T-cell (primary cell): ENCODE data around the gene C1QL3. TPM values are rescaled to one million over a fixed set of nuclear protein-coding genes. Genes with fewer than 3 reads are reported as not detected.

Source experiments
- ATAC-seq, 4 experiments: fragments of 200-7000 bp in 3 of 4; fragments of 150-1000 bp in 1 of 4; cut with Tn5 transposase; replicated peaks in 1 of 4; 1 replicate in 3 of 4; 2 replicates in 1 of 4; pipeline ENCODE4 v1.10.0; 2021; ENCODE audit warnings: moderate library complexity in 3 of 4, mild to moderate bottlenecking in 2 of 4, moderate number of reproducible peaks in 1 of 4
- CTCF ChIA-PET, 2 donors: fragments of 300-600 bp; sonication (Branson Sonifier 250); formaldehyde crosslinking; loops; one replicate each; lab custom pipeline; 2022; ENCODE audit warnings: antibody characterized with exemption in 2 of 2; lab: Charles Lee
- POLR2A ChIA-PET, 2 donors: fragments of 300-600 bp; sonication (Branson Sonifier 250); formaldehyde crosslinking; loops; one replicate each; lab custom pipeline; 2022; ENCODE audit warnings: antibody characterized with exemption in 2 of 2; lab: Charles Lee
- DNase-seq, 35 experiments: peaks; one replicate each; pipeline versions ENCODE4 v3.0.0 to v3.0.0-alpha.2; 2013 to 2023
- H3K27ac ChIP-seq: one replicate; pipeline ENCODE4 v1.5.1; 2013; ENCODE audit warnings: low read length
- H3K27me3 ChIP-seq, 2 experiments: replicated peaks in 1 of 2; 1 replicate in 1 of 2; 2 replicates in 1 of 2; pipeline versions ENCODE4 v1.6.1 to v1.7.0; 2013; ENCODE audit warnings: low read length in 1 of 2, mixed read lengths in 1 of 2; ENCODE audit not compliant: control insufficient read depth in 2 of 2, insufficient read depth in 2 of 2; ENCODE audit errors: extremely low read depth in 1 of 2
- H3K36me3 ChIP-seq, 2 donors: 1 replicate in 1 of 2; 2 replicates in 1 of 2; pipeline versions ENCODE4 v1.6.1 to v1.7.0; 2013; ENCODE audit warnings: low read length in 1 of 2; ENCODE audit not compliant: control insufficient read depth in 2 of 2, insufficient read depth in 1 of 2; ENCODE audit errors: extremely low read depth in 1 of 2
- H3K4me1 ChIP-seq, 2 experiments: 1 replicate in 1 of 2; 2 replicates in 1 of 2; pipeline versions ENCODE4 v1.6.1 to v1.7.0; 2013; ENCODE audit warnings: low read length in 2 of 2, mixed read lengths in 1 of 2; ENCODE audit not compliant: insufficient read depth in 2 of 2, control insufficient read depth in 1 of 2; ENCODE audit errors: extremely low read depth in 1 of 2
- H3K4me3 ChIP-seq, 2 donors: 1 replicate in 1 of 2; 2 replicates in 1 of 2; pipeline versions ENCODE4 v1.5.1 to v1.7.0; 2013; ENCODE audit warnings: mild to moderate bottlenecking in 2 of 2, low read length in 1 of 2, moderate library complexity in 1 of 2; ENCODE audit not compliant: control insufficient read depth in 1 of 2; ENCODE audit errors: extremely low read depth in 1 of 2
- H3K9me3 ChIP-seq: 2 replicates; pipeline ENCODE4 v1.7.0; 2013
- H3K27ac Mint-ChIP-seq, 2 donors: one replicate each; pipeline ENCODE4 v1.8.0; 2020 to 2021; ENCODE audit warnings: mild to moderate bottlenecking in 2 of 2, mixed read lengths in 2 of 2
- H3K27me3 Mint-ChIP-seq, 2 donors: one replicate each; pipeline ENCODE4 v1.8.0; 2021 to 2022; ENCODE audit warnings: mixed read lengths in 2 of 2
- H3K36me3 Mint-ChIP-seq: one replicate; pipeline ENCODE4 v1.8.0; 2021; ENCODE audit warnings: mixed read lengths
- H3K4me1 Mint-ChIP-seq, 3 donors: one replicate each; pipeline ENCODE4 v1.8.0; 2020 to 2022; ENCODE audit warnings: mixed read lengths in 3 of 3, mild to moderate bottlenecking in 1 of 3
- H3K4me3 Mint-ChIP-seq, 3 donors: one replicate each; pipeline ENCODE4 v1.8.0; 2020 to 2022; ENCODE audit warnings: mild to moderate bottlenecking in 3 of 3, mixed read lengths in 3 of 3, moderate library complexity in 3 of 3
- H3K9me3 Mint-ChIP-seq, 3 donors: one replicate each; pipeline ENCODE4 v1.8.0; 2020 to 2022; ENCODE audit warnings: mixed read lengths in 3 of 3
- WGBS: methylation state at CpG from one replicate; pipeline ENCODE4 v1.1.5; 2013; ENCODE audit warnings: missing lambda C conversion rate; ENCODE audit not compliant: insufficient coverage; 5-methylcytosine and 5-hydroxymethylcytosine counted together
- total RNA-seq, 35 experiments: library from RNA in 6 of 35; stranded (reverse) in 6 of 35; fragments of 120-200 nt in 1 of 35; gene quantifications; one replicate each; pipeline versions ENCODE4 v1.2.1 to v1.2.4 and lab custom pipeline; 2013 to 2026

The C1QL3 gene
- total RNA-seq, 5 donors from 2014 or later (not counting 1 experiment from before 2014, with no cell fraction given): not detected

DNA sequence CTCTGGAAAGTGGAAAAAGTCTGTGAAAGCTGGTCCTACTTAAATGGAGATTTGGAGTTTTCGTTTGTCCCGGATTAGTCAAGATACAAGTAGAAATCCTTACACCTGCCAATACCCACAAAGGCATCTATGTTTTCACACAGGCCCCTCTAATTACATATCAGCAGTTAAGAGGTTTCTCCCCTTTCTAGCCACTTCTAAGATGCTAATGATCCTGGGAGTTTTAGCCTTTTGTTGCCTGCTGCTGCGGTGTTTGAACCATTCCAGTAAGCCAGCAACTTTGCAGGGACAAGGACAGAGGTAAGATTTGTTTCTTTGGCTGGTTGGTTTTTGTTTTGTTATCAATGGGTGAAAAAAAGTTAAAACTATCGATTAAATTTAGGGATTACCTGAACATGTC is 5.8 kb upstream of the C1QL3 start:
- Mint-ChIP-seq H3K27me3 (peaks cover 17 to 34% of the 10 kb centered on the region in 2 donors), H3K9me3 (no peaks in the 10 kb centered on the region), H3K4me3 (no peak overlapping the region), H3K4me1 (no peaks in the 10 kb centered on the region), H3K27ac (no peak overlapping the region), H3K36me3 (peaks cover 3% of the 10 kb centered on the region)
- ChIA-PET CTCF (no interaction called here), POLR2A (no interaction called here)
- ATAC-seq (no peak), DNase-seq (no peak)
- Histone ChIP-seq H3K36me3 (no peaks in the 10 kb centered on the region), H3K4me3 (no peak overlapping the region), H3K27me3 (peaks cover 0 to 5% of the 10 kb centered on the region in 2 experiments), H3K4me1 (no peaks in the 10 kb centered on the region), H3K27ac (no peak overlapping the region), H3K9me3 (no peaks in the 10 kb centered on the region)
- no CpG with 5 or more reads among the region's 4 CpGs for WGBS

DNA sequence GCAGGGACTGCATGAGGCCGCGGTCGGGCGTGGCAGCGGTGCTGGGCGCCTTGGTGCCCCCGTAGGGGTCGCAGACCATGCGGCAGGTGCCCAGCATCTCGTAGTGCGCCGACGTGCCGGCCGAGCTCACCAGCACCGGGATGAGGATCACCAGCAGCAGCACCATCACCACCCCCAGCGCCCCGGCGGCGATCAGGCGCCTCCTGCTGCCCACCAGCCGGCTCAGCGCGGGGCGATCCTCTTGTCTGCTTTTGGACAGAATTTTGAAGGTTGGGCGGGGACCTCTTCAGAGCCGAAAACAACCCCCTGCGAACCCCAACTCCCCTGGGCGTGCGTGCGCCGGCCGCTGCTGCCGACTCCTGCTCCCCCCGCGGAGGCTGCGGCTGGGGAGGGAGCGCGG is 779 bp downstream of the C1QL3 start:
- Histone ChIP-seq H3K4me3 (peak overlapping the region; percentile 17 to 80), H3K4me1 (peaks cover 0 to 25% of the 10 kb centered on the region in 2 experiments), H3K36me3 (no peaks in the 10 kb centered on the region), H3K27me3 (peaks cover 5 to 30% of the 10 kb centered on the region in 2 experiments), H3K9me3 (no peaks in the 10 kb centered on the region), H3K27ac (no peak overlapping the region)
- peaks cover 27 to 40% of the 10 kb centered on the region in 2 donors for H3K27me3 Mint-ChIP-seq
- POLR2A ChIA-PET: no interaction called here
- WGBS: 2% methylated on average over 30 of the region's 39 CpGs
- no peaks in the 10 kb centered on the region for H3K9me3 Mint-ChIP-seq
- H3K4me1 Mint-ChIP-seq: peaks cover 5 to 17% (median 11%) of the 10 kb centered on the region in 3 donors
- peak; percentile 20 to 50 (median 36) for ATAC-seq
- H3K4me3 Mint-ChIP-seq: peak overlapping the region in 2 of 3 donors; percentile 24 to 86
- peaks cover 3% of the 10 kb centered on the region for H3K36me3 Mint-ChIP-seq
- H3K27ac Mint-ChIP-seq: no peak overlapping the region
- CTCF ChIA-PET: interaction anchor here in 1 of 2 donors (0.6 kb wide), 1 partner anchor 50 kb away, joined by 4 read pairs; no protein-coding TSS in a partner anchor
- peak in 6 of 35 experiments; percentile 0 to 18 (median 8) for DNase-seq

DNA sequence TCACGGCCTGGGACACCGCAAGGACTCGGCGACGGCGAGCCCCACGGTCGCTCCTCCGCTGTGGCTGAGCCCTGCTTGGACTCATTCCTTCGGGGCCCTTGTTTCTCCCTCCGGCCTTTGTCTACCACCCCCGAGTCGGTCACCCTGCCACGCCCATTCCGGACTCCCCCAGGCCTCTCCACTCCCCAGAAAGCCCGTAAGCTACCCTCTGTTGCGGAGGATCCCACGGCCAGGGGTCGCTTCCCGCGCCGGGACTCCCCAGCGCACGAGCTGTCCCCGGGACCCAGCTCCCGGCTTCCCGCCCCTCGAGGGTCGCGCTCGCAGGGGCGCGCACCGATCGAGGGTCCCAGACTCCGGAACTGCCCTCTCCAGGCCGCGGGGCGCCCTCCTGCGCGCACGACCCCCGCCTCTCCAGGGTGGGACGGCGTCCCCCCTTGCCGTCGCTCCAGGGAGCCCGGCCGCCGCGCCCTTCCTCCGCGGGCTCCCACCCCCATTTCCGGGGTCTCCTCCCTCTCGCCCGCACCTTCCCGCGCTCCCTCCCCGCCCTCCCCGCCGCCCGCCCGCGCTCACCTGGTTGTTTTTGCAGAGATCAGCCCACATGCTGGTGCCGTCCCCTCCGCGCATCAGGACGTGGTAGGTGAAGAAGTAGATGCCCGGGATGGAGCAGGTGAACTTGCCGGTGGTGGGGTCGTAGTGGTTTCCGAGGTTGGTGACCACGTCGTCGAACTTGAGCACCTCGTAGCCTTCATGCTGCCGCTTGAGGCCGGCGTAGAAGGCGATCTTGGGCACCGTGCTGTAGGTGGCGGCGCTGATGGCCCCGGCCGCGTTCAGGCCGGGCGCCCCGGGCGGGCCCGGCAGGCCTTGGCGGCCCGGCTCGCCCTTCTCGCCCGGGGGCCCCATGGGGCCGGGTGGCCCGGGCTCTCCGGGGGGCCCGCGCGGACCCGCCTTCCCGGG is 1.5 kb downstream of the C1QL3 start:
- ATAC-seq (peak in 2 of 4 experiments; percentile 30 to 31), DNase-seq (peak in 4 of 35 experiments; percentile 1 to 6 (median 6))
- Mint-ChIP-seq H3K4me1 (peaks cover 5 to 17% (median 11%) of the 10 kb centered on the region in 3 donors), H3K9me3 (no peaks in the 10 kb centered on the region), H3K27ac (no peak overlapping the region), H3K27me3 (peaks cover 27 to 36% of the 10 kb centered on the region in 2 donors), H3K4me3 (peak overlapping the region; percentile 66 to 86 (median 72)), H3K36me3 (peaks cover 3% of the 10 kb centered on the region)
- Histone ChIP-seq H3K9me3 (no peaks in the 10 kb centered on the region), H3K27ac (no peak overlapping the region), H3K36me3 (no peaks in the 10 kb centered on the region), H3K4me1 (peaks cover 0 to 25% of the 10 kb centered on the region in 2 experiments), H3K27me3 (peaks cover 5 to 30% of the 10 kb centered on the region in 2 experiments), H3K4me3 (peak overlapping the region in 1 of 2 donors; percentile 80)
- CTCF ChIA-PET: no interaction called here
- POLR2A ChIA-PET: no interaction called here
- WGBS: 12% methylated on average over 93 of the region's 104 CpGs

DNA sequence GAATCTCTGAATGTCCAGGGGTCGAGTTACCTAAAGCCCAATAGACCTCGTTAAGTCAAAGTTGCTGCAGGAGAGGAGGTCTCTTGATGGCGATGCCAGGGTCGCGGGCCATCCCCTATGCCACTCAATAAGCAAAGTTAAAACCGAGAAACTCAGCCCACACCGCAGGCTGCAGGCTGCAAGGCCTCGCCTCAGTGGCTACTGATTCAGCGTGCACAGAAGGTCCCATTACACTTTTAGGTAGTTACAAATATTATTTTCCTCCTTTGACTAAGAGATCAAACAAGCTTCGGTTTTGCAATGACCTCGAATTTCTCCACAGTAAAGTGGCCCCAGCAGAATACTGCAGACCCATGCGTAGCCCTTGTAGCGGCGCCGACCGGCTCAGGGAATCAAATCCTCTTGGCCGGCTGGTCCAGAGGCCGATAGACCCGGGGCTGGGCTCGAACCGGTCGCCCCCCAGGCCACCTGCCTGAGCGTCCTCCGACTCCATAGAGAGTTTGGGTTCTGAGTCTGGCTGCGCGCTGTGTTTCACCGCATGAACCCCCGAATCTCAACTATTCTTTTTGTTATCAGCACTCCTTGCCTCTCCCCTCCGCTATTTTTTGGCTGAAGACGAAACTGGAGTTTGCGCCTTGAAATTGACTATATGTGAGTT is 2.3 kb downstream of the C1QL3 start:
- Mint-ChIP-seq H3K4me3 (peak overlapping the region; percentile 66 to 86 (median 72)), H3K36me3 (peaks cover 9% of the 10 kb centered on the region), H3K4me1 (peaks cover 5 to 17% (median 11%) of the 10 kb centered on the region in 3 donors), H3K9me3 (no peaks in the 10 kb centered on the region), H3K27me3 (peaks cover 27 to 32% of the 10 kb centered on the region in 2 donors), H3K27ac (no peak overlapping the region)
- Histone ChIP-seq H3K4me3 (no peak overlapping the region), H3K36me3 (no peaks in the 10 kb centered on the region), H3K27me3 (peaks cover 5 to 30% of the 10 kb centered on the region in 2 experiments), H3K4me1 (peaks cover 0 to 25% of the 10 kb centered on the region in 2 experiments), H3K9me3 (no peaks in the 10 kb centered on the region), H3K27ac (no peak overlapping the region)
- DNase-seq (no peak), ATAC-seq (no peak)
- 79% methylated on average over 23 of the region's 31 CpGs for WGBS
- CTCF ChIA-PET: interaction anchor here in 1 of 2 donors (0.7 kb wide), 1 partner anchor 608 kb away, joined by 5 read pairs; no protein-coding TSS in a partner anchor
- POLR2A ChIA-PET: no interaction called here

DNA sequence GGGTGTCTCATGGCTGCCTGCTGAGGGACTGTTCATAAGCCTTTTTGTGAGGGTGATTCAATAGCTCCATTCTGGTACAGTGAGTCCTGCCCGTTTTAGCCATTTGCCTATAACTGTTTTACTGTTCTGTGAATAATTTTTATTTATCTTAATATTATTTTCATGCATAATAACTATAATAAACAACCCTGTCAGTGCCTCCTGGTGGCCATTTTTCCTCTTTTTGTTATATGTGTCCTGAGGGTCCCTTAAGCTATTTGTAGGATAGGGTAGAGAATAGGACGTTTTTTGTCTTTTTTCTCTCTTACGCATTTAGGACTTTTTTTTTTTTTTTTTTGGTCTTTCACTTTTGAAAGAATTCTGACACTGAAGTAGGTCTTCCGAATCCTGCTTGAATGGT is 2.9 kb downstream of the C1QL3 start:
- H3K4me3 ChIP-seq: no peak overlapping the region
- peaks cover 22 to 32% of the 10 kb centered on the region in 2 donors for H3K27me3 Mint-ChIP-seq
- no peak for ATAC-seq
- H3K4me1 ChIP-seq: peaks cover 0 to 25% of the 10 kb centered on the region in 2 experiments
- WGBS: no CpG with 5 or more reads among the region's 4 CpGs
- H3K9me3 Mint-ChIP-seq: no peaks in the 10 kb centered on the region
- H3K27me3 ChIP-seq: peaks cover 5 to 30% of the 10 kb centered on the region in 2 experiments
- H3K27ac Mint-ChIP-seq: no peak overlapping the region
- H3K4me1 Mint-ChIP-seq: peaks cover 5 to 17% (median 11%) of the 10 kb centered on the region in 3 donors
- CTCF ChIA-PET: interaction anchor here in 1 of 2 donors (0.7 kb wide), 1 partner anchor 608 kb away, joined by 5 read pairs; no protein-coding TSS in a partner anchor
- POLR2A ChIA-PET: no interaction called here
- peaks cover 13% of the 10 kb centered on the region for H3K36me3 Mint-ChIP-seq
- no peak overlapping the region for H3K27ac ChIP-seq
- no peaks in the 10 kb centered on the region for H3K9me3 ChIP-seq
- no peak for DNase-seq
- peak overlapping the region in 2 of 3 donors; percentile 51 to 86 for H3K4me3 Mint-ChIP-seq
- no peaks in the 10 kb centered on the region for H3K36me3 ChIP-seq

DNA sequence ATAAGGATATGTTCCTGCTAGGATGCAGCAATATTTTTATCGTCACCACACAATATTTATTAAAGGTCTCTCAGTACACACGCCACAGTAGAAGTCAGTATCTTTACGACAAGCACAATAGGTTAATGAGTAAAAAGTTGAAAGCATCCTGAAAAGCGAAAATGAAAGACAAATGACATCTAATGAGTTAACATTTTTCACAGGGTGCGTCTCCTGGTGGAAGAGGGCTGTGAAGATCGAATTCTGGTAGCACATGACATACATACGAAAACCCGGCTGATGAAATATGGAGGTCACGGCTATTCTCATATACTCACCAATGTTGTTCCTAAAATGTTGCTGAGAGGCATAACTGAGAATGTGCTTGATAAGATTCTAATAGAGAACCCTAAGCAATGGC is 10.8 kb downstream of the C1QL3 start:
- Mint-ChIP-seq H3K27ac (no peak overlapping the region), H3K27me3 (no peaks in the 10 kb centered on the region), H3K9me3 (no peaks in the 10 kb centered on the region), H3K4me3 (no peak overlapping the region), H3K4me1 (no peaks in the 10 kb centered on the region), H3K36me3 (peaks cover 44% of the 10 kb centered on the region)
- WGBS: no CpG with 5 or more reads among the region's 9 CpGs
- H3K4me1 ChIP-seq: no peaks in the 10 kb centered on the region
- no peak overlapping the region for H3K27ac ChIP-seq
- no peaks in the 10 kb centered on the region for H3K27me3 ChIP-seq
- DNase-seq (no peak), ATAC-seq (no peak)
- no peaks in the 10 kb centered on the region for H3K9me3 ChIP-seq
- H3K36me3 ChIP-seq: peaks cover 3 to 19% of the 10 kb centered on the region in 2 donors
- H3K4me3 ChIP-seq: no peak overlapping the region
- ChIA-PET POLR2A (no interaction called here), CTCF (no interaction called here)
